ENCODE results near the gene IL23A.
A peak's percentile ranks its signal among the peaks of the same experiment; 100 is the strongest.
"Not testable (repeated sequence)": the region's sequence is repeated elsewhere in the genome, so short reads cannot be mapped to it uniquely, and the experiment has no call there.

IL23A gene, protein sequence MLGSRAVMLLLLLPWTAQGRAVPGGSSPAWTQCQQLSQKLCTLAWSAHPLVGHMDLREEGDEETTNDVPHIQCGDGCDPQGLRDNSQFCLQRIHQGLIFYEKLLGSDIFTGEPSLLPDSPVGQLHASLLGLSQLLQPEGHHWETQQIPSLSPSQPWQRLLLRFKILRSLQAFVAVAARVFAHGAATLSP

DNA sequence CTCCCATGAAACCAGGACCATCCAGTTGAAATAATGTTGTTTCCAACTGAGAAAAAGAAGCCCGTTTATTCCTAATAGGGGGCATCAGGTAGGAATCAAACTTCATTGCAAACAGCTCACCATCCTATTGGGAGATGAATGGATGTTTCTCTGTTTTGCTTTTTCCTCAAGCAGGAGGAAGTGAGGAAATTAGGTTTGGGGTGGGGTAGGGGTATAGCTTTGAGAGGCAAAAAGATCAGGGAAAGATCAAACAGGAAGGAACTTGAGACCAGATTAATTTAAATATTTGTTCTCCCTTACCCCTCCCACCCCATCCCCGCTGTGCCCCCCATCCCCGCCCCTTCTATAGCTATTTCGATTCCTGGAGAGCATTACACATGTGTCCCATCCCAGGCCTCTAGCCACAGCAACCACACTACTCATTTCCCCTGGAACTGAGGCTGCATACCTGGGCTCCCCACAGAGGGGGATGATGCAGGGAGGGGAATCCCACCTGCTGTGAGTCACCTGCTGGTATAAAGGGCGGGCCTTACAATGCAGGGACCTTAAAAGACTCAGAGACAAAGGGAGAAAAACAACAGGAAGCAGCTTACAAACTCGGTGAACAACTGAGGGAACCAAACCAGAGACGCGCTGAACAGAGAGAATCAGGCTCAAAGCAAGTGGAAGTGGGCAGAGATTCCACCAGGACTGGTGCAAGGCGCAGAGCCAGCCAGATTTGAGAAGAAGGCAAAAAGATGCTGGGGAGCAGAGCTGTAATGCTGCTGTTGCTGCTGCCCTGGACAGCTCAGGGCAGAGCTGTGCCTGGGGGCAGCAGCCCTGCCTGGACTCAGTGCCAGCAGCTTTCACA lies at the start of gene IL23A:
IL23A (plus strand) TSS at position 577 of the 850 bp plus-strand sequence; CDS start at position 738, 161 bp downstream.
- DNase-seq (ENCODE audit: low spot score), result no peak

- DNase-seq (ENCODE audit: low spot score), result no peak
These were observed 44.9 kb upstream of the IL23A start for GRCh38 chr12:56293795-56294194.

DNA sequence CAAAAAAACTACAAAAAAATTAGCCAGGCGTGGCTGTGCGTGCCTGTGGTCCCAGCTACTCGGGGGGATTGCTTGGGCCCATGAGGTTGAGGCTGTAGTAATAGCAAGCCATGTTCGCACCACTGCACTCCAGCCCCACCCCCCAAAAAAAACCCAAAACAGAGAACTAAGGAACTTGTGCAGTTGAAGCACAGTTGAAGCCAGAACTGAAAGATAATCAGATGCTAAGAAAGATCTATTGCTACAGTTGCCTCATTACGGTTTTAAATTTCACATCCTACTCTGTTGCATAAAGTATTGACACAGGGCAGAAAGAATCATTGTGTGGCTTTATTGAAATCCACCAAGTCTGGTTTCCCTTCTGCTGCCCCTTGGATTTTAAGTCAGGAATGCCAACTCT lies 42.4 kb upstream of the IL23A start:
- DNase-seq (ENCODE audit: low spot score), result no peak

- DNase-seq (ENCODE audit: low spot score), result no peak
These were observed 41.3 kb upstream of the IL23A start for GRCh38 chr12:56297400-56297799.

DNA sequence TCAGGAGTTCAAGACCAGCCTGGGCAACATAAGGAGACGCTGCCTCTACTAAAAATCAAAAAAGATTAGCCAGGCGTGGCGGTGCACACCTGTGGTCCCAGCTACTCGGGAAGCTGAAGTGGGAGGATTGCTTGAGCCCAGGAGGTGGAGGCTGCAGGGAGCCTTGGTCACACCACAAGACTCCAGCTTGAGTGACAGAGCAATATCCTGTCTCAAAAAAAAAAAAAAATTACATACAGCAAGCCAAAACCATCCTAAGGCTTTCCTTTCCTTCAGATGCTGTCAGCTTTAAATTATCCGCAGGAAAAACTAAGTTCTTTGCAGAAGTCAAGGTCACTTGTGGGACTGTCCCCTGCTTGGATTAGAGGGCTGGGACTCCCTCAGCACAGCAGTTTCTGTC lies 39.9 kb upstream of the IL23A start:
- DNase-seq (ENCODE audit: low spot score), result no peak

DNA sequence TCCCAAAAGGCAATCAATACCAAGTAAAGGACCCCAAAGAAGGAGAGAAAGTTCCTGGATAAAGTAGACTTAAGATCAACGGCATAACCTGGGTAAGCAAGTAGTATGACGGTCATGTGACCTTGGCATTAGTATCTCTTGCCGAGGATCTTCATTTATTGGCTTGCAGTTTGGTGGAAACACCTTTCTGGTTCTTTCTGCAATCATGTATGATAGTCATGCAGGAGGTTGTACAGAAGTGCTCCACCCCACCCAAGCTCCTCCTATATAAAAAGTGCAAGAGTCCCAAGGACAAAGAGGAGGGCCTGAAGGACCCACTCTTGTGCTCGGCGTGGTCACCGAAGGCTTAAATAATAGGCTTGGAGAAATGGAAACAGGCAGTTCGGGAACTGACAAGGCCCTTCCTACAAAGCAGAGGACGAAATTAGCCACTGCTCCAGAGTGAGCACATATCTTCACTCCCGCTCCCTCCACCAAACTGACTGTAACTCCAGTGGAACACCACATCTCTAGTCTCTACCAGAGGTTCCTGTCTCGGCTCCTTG lies 39.3 kb upstream of the IL23A start:
- DNase-seq (ENCODE audit: low spot score), result no peak

- peak; percentile 98 for DNase-seq (ENCODE audit: low spot score)
These were observed 38.6 kb upstream of the IL23A start, which contains the start of gene CS for GRCh38 chr12:56299853-56300643. TSS of gene CS (minus strand) at chr12:56300330. CDS start at chr12:56300201, 129 bp downstream.

GRCh38 chr12:56300644-56301464 lies 37.8 kb upstream of the IL23A start:
- no peak for DNase-seq (ENCODE audit: low spot score)

GRCh38 chr12:56304276-56304675 lies 34.4 kb upstream of the IL23A start:
- no peak for DNase-seq (ENCODE audit: low spot score)

GRCh38 chr12:56304872-56305590 lies 33.7 kb upstream of the IL23A start:
- DNase-seq (ENCODE audit: low spot score), result no peak

- no peak for DNase-seq (ENCODE audit: low spot score)
These were observed 31.3 kb upstream of the IL23A start for GRCh38 chr12:56307221-56307965.

- DNase-seq (ENCODE audit: low spot score), result no peak
These were observed 30.0 kb upstream of the IL23A start for GRCh38 chr12:56308714-56309113.

- no peak for DNase-seq (ENCODE audit: low spot score)
These were observed 27.7 kb upstream of the IL23A start for GRCh38 chr12:56311003-56311402.

- peak; percentile 71 for DNase-seq (ENCODE audit: low spot score)
These were observed 23.4 kb upstream of the IL23A start for GRCh38 chr12:56315249-56315621.

GRCh38 chr12:56315622-56316473 lies 22.8 kb upstream of the IL23A start, which contains the start of gene CNPY2:
TSS of gene CNPY2 (minus strand) at chr12:56315988. CDS start at chr12:56315217, 771 bp downstream.
- DNase-seq (ENCODE audit: low spot score), result peak; percentile 92

GRCh38 chr12:56317675-56318074 lies 21.0 kb upstream of the IL23A start:
- DNase-seq (ENCODE audit: low spot score), result no peak

DNA sequence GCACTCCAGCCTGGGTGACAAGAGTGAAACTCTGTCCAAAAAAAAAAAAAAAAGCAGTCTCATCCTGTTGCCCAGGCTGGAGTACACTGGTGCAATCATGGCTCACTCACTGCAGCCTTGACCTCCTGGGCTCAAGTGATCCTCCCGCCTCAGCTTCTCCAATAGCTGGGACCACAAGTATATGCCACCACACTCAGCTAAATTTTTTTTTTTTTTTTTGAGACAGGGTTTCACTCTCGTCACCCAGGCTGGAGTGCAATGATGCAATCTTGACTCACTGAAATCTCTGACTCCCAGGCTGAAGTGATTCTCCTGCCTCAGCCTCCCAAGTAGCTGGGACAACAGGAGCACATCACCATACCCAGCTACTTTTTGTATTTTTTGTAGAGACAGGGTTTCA lies 17.7 kb upstream of the IL23A start:
- no peak for DNase-seq (ENCODE audit: low spot score)

GRCh38 chr12:56321610-56322009 lies 17.1 kb upstream of the IL23A start:
- not testable (repeated sequence) for DNase-seq (ENCODE audit: low spot score)

DNA sequence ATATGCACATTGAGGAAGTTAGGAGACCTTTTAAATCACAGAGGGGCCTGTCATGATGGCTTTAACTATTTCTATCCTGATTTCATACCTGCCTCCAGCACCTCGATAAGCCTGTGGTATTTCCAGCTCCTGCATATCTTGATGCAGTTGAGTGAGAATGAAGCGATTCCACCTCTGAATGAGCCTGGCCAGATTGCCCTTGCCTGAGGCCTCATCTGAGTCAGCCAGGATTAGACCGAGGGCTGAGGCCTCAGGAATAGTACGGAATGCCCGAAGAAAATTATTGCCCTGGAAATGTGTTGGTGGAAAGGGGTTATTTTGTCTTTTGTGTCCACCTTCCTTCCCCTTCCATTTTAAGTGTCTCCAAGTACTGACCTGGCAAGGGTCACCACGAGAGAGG lies 14.5 kb upstream of the IL23A start:
- no peak for DNase-seq (ENCODE audit: low spot score)
